K562 (cell line): Measurements from ENCODE around the gene SFXN2. TPM values are rescaled to one million over a fixed set of nuclear protein-coding genes. Genes with fewer than 3 reads are reported as not detected.

Experiments
- ATAC-seq: fragments of 200-7000 bp; cut with Tn5 transposase; 3 replicates; pipeline ENCODE4 v1.9.1; 2020; ENCODE audit warnings: moderate library complexity
- BruUV-seq: library from RNA; stranded (reverse); fragments of 400-500 nt; replicated peaks from 2 replicates; lab custom pipeline; 2021; lab: Mats Ljungman, UMichigan
- CTCF ChIA-PET: fragments of 300-600 bp; formaldehyde crosslinking; extraction: SDS; loops from one replicate; lab custom pipeline; 2021; ENCODE audit warnings: low intra/inter-chr PET ratio; lab: Yijun Ruan, JAX
- POLR2A ChIA-PET: fragments of 300-600, 350-650 bp; sonication (Branson Sonifier 250); formaldehyde crosslinking; extraction: SDS; loops from one replicate; lab custom pipeline; 2021; ENCODE audit warnings: antibody characterized with exemption, inconsistent platforms; lab: Yijun Ruan, JAX
- DNase-seq, 4 experiments: peaks; one replicate each; pipeline versions ENCODE4 v3.0.0 to v3.0.0-alpha.2; 2011 to 2018; ENCODE audit warnings: low spot score in 3 of 4, mixed read lengths in 3 of 4; ENCODE audit errors: extremely low read depth in 1 of 4
- FAIRE-seq: peaks from 2 replicates; lab custom pipeline; 2011; peaks lifted over from hg19 to GRCh38; lab: Jason Lieb, UNC
- H2AFZ ChIP-seq: 2 replicates; pipeline ENCODE4 v1.6.0; 2011; ENCODE audit warnings: low read depth, low read length, control low read depth, inconsistent platforms
- H3K27ac ChIP-seq: fragments of 200-600 bp; 3 replicates; pipeline ENCODE4 v1.8.0; 2011; ENCODE audit warnings: low read depth, mild to moderate bottlenecking, control low read depth, inconsistent platforms, low read length, moderate library complexity, mixed read lengths; ENCODE audit errors: extremely low read depth
- H3K27me3 ChIP-seq, 2 experiments: fragments of 300-600 bp in 1 of 2; 2 replicates in 1 of 2; 3 replicates in 1 of 2; pipeline versions ENCODE4 v1.6.0 to v1.8.0; 2011; ENCODE audit warnings: inconsistent platforms in 2 of 2, low read length in 2 of 2, mild to moderate bottlenecking in 1 of 2, mixed read lengths in 1 of 2, moderate library complexity in 1 of 2; ENCODE audit not compliant: control insufficient read depth in 2 of 2, insufficient read depth in 2 of 2
- H3K36me3 ChIP-seq: fragments of 300-600 bp; 3 replicates; pipeline ENCODE4 v1.8.0; 2011; ENCODE audit warnings: mild to moderate bottlenecking, low read length, inconsistent platforms; ENCODE audit not compliant: control insufficient read depth, insufficient read depth
- H3K4me1 ChIP-seq, 2 experiments: fragments of 200-600 bp in 1 of 2; replicated peaks in 1 of 2; 2 replicates in 1 of 2; 3 replicates in 1 of 2; pipeline versions ENCODE4 v1.5.1 to v1.8.0; 2011; ENCODE audit warnings: inconsistent platforms in 2 of 2, low read length in 2 of 2, mild to moderate bottlenecking in 1 of 2, mixed read lengths in 1 of 2, moderate library complexity in 1 of 2; ENCODE audit not compliant: control insufficient read depth in 2 of 2, insufficient read depth in 2 of 2
- H3K4me2 ChIP-seq: 2 replicates; pipeline ENCODE4 v1.6.1; 2011; ENCODE audit warnings: low read length, control low read depth, inconsistent platforms, mixed read lengths; ENCODE audit not compliant: insufficient read depth
- H3K4me3 ChIP-seq: fragments of 200-600 bp; sonication (generic), shearing (Covaris generic); 2 replicates; pipeline ENCODE4 v1.5.1; 2016; ENCODE audit warnings: control low read depth, inconsistent platforms
- H3K79me2 ChIP-seq: fragments of 200-600 bp; 3 replicates; pipeline ENCODE4 v1.8.0; 2011; ENCODE audit warnings: low read length, inconsistent platforms; ENCODE audit not compliant: control insufficient read depth, insufficient read depth
- H3K9ac ChIP-seq, 2 experiments: 2 replicates each; pipeline versions ENCODE4 v1.6.0 to v1.6.1; 2011; ENCODE audit warnings: low read depth in 2 of 2, low read length in 2 of 2, control low read depth in 1 of 2, inconsistent platforms in 1 of 2, mild to moderate bottlenecking in 1 of 2, mixed read lengths in 1 of 2; ENCODE audit not compliant: insufficient read depth in 1 of 2
- H3K9me1 ChIP-seq: one replicate; pipeline ENCODE4 v1.6.0; 2011; ENCODE audit warnings: inconsistent platforms, mild to moderate bottlenecking, low read length, moderate library complexity; ENCODE audit not compliant: control insufficient read depth, insufficient read depth
- H3K9me3 ChIP-seq: replicated peaks from 2 replicates; pipeline ENCODE4 v1.5.1; 2011; ENCODE audit warnings: low read depth, low read length, inconsistent platforms; ENCODE audit not compliant: control insufficient read depth, insufficient read depth
- H4K20me1 ChIP-seq: replicated peaks from 2 replicates; pipeline ENCODE4 v1.6.1; 2011; ENCODE audit warnings: low read length, inconsistent platforms, mixed read lengths; ENCODE audit not compliant: control insufficient read depth, insufficient read depth
- BCL6 ChIP-seq: fragments of 250-450 bp; sonication (Bioruptor Pico); IDR thresholded peaks from 2 replicates; pipeline ENCODE4 v1.4.0; 2020
- ETV1 ChIP-seq: fragments of 450-650 bp; conservative IDR thresholded peaks from 2 replicates; pipeline ENCODE4 v1.6.1; 2016; ENCODE audit warnings: missing genetic modification characterization, control low read depth, low read depth, missing compliant biosample characterization
- EZH2 ChIP-seq: IDR thresholded peaks from 2 replicates; pipeline ENCODE4 v1.6.1; 2012; ENCODE audit warnings: low read depth, mild to moderate bottlenecking, inconsistent platforms, low read length, borderline replicate concordance
- MEF2A ChIP-seq: IDR thresholded peaks from 2 replicates; pipeline ENCODE4 v1.6.1; 2011; ENCODE audit warnings: low read depth, mild to moderate bottlenecking, low read length, moderate library complexity; ENCODE audit not compliant: control insufficient read depth
- NFXL1 ChIP-seq: fragments of 450-650 bp; formaldehyde crosslinking; IDR thresholded peaks from 2 replicates; pipeline ENCODE4 v1.4.0; 2021; ENCODE audit warnings: mild to moderate bottlenecking
- POLR2B ChIP-seq: fragments of 450-650 bp; IDR thresholded peaks from 2 replicates; pipeline ENCODE4 v1.6.1; 2018; ENCODE audit warnings: low read depth; ENCODE audit not compliant: partially characterized antibody
- SP2 ChIP-seq: IDR thresholded peaks from 2 replicates; pipeline ENCODE4 v1.6.1; 2011; ENCODE audit warnings: mild to moderate bottlenecking, low read depth, low read length, moderate library complexity; ENCODE audit not compliant: poor library complexity, severe bottlenecking; ENCODE audit errors: extremely low read depth
- TSC22D4 ChIP-seq: fragments of 450-650 bp; IDR thresholded peaks from 2 replicates; pipeline ENCODE4 v1.6.1; 2016; ENCODE audit warnings: missing genetic modification characterization, missing biosample characterization, control low read depth
- ZNF146 ChIP-seq: IDR thresholded peaks from one replicate; pipeline ENCODE4 v1.6.1; 2018; ENCODE audit warnings: missing compliant biosample characterization; ENCODE audit not compliant: unreplicated experiment
- ZNF24 ChIP-seq: fragments of 450-650 bp; IDR thresholded peaks from 2 replicates; pipeline ENCODE4 v1.6.1; 2016
- ZNF274 ChIP-seq: IDR thresholded peaks from 2 replicates; pipeline ENCODE4 v1.6.1; 2011; ENCODE audit warnings: low read depth, mild to moderate bottlenecking, low read length, moderate library complexity, borderline replicate concordance
- ZNF316 ChIP-seq: fragments of 450-650 bp; IDR thresholded peaks from 2 replicates; pipeline ENCODE4 v1.6.1; 2016
- ZNF431 ChIP-seq: sonication (generic); formaldehyde crosslinking; IDR thresholded peaks from 2 replicates; pipeline ENCODE4 v1.8.0; 2022; ENCODE audit warnings: mild to moderate bottlenecking, missing genetic modification reagents
- ZNF436 ChIP-seq: fragments of 250-450, 450-650 bp; sonication (Bioruptor Pico); formaldehyde crosslinking; IDR thresholded peaks from 2 replicates; pipeline ENCODE4 v1.7.0; 2020; ENCODE audit warnings: mild to moderate bottlenecking
- ZNF75A ChIP-seq: fragments of 450-650 bp; formaldehyde crosslinking; IDR thresholded peaks from 2 replicates; pipeline ENCODE4 v1.4.0; 2020; ENCODE audit warnings: mild to moderate bottlenecking
- ZSCAN32 ChIP-seq: fragments of 450-650 bp; formaldehyde crosslinking; IDR thresholded peaks from 2 replicates; pipeline ENCODE4 v1.4.0; 2020; ENCODE audit warnings: mild to moderate bottlenecking, moderate library complexity
- WGBS: fragments of 100-300 bp; shearing (Covaris generic); methylation state at CpG from one replicate; pipeline ENCODE4 v1.1.6; 2016; ENCODE audit warnings: low coverage, mixed read lengths; ENCODE audit not compliant: insufficient coverage; ENCODE audit errors: missing lambda C conversion rate; 5-methylcytosine and 5-hydroxymethylcytosine counted together
- in situ Hi-C: fragments of 300-500 bp; cut with MboI; formaldehyde crosslinking; loops from 4 replicates; pipeline ENCODE4 v1.15.0; 2018; ENCODE audit warnings: inconsistent platforms, mixed read lengths
- intact Hi-C: fragments of 100-400 bp; cut with micrococcal nuclease; formaldehyde crosslinking; loops from 2 replicates; pipeline ENCODE4 v1.14.2; 2022
- polyA plus RNA-seq, 8 experiments: library from polyadenylated mRNA; depleted of rRNA in 4 of 8; stranded (reverse) in 5 of 8; unstranded in 3 of 8; fragments of >200 nt; fragmentation: Nextera tagmentation in 2 of 8; fragmentation: Illumina TruSeq in 1 of 8; extraction: Ambion mirVana in 2 of 8; extraction: Trizol in 1 of 8; gene quantifications; 2 replicates each; pipeline versions ENCODE4 v1.2.1 to v1.2.3, GENCODE V29; 2011 to 2014; ENCODE audit warnings: inconsistent platforms in 1 of 8, missing spikeins in 1 of 8
- total RNA-seq, 7 experiments: library from RNA; depleted of rRNA in 6 of 7; stranded (reverse); fragments of >200 nt in 6 of 7; fragmentation: Illumina TruSeq in 2 of 7; extraction: Trizol in 2 of 7; gene quantifications; 2 replicates each; pipeline versions ENCODE4 v1.2.1 to v1.2.3, GENCODE V29; 2011 to 2021; ENCODE audit warnings: low replicate concordance in 1 of 7
- TF ChIP-seq, protein P1 (sequence below): fragments of 250-450 bp; sonication (Bioruptor Pico); IDR thresholded peaks from 2 replicates; pipeline ENCODE4 v1.4.0; 2020; ENCODE audit warnings: mild to moderate bottlenecking
- TF ChIP-seq, protein P2 (sequence below): fragments of 250-450 bp; sonication (Bioruptor Pico); IDR thresholded peaks from 2 replicates; pipeline ENCODE4 v1.5.1; 2021; ENCODE audit warnings: mild to moderate bottlenecking
- TF ChIP-seq, protein P3 (sequence below), 2 experiments: IDR thresholded peaks; 2 replicates each; pipeline ENCODE4 v1.6.1; 2012; ENCODE audit warnings: improper control_type of control experiment in 2 of 2, low read depth in 2 of 2, low read length in 2 of 2, borderline replicate concordance in 1 of 2

SFXN2 gene
- total and polyA plus RNA-seq, 9 of the 15 experiments (the other 6 are each of a cell fraction or from before 2014, with no cell fraction given), result 7.3 to 23.8 (median 15.7) TPM

DNA sequence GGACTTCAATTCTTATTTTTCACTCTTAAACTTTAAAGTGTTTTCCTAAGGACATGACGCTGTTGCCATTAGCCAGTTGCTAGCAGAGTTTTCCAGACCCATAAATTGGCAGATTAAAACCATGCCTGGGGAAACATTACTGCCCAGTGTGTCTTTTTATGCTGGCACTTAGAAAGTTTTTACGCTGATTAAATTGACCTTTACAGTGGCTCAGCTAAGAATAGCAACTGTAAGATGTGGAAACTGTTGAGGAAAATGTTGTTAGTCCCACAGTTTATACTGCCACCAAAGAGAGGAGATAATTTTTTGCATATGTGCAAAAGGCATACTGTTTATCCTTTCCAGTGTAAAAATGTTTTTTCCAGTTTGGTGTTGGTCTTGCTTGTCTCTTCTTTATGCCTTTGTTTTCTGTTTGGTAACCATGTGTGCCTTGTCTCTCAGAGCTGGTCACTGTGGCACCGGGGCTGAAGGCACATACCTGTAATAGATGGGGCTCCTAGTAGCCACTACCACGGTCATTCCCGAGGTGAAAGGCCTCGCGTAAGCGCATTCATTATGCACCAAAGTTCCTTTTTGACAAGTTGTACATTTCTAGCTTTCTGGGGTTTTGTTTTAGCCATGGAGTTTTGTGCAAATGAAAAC, 77.4 kb downstream of the SFXN2 start:
- Histone ChIP-seq H3K4me2 (no peak overlapping the region), H4K20me1 (no peaks in the 10 kb centered on the region), H3K9ac (no peak overlapping the region), H3K27me3 (no peaks in the 10 kb centered on the region), H3K9me1 (no peaks in the 10 kb centered on the region), H3K36me3 (no peaks in the 10 kb centered on the region), H3K4me3 (no peak overlapping the region), H3K79me2 (no peaks in the 10 kb centered on the region), H3K27ac (no peak overlapping the region), H2AFZ (no peak overlapping the region), H3K4me1 (peaks cover 2% of the 10 kb centered on the region in 2 experiments; a peak in 3 of 5 replicates), H3K9me3 (no peaks in the 10 kb centered on the region)
- ChIA-PET CTCF (no interaction called here), POLR2A (no interaction called here)
- DNase-seq, result no peak
- ATAC-seq, result no peak
- WGBS, result 86% methylated on average over 8 of the region's 8 CpGs
- no peak for FAIRE-seq
- intact Hi-C loops (no loop called here), in situ Hi-C loops (no loop called here)
- no TSS peak for BruUV-seq
- no peak for TF ChIP-seq ZNF431 (CRISPR knock-in tag)
- TF ChIP-seq NFXL1 (CRISPR knock-in tag), result no peak
- no peak for TF ChIP-seq ZNF75A (CRISPR knock-in tag)
- TF ChIP-seq, protein P1, sequence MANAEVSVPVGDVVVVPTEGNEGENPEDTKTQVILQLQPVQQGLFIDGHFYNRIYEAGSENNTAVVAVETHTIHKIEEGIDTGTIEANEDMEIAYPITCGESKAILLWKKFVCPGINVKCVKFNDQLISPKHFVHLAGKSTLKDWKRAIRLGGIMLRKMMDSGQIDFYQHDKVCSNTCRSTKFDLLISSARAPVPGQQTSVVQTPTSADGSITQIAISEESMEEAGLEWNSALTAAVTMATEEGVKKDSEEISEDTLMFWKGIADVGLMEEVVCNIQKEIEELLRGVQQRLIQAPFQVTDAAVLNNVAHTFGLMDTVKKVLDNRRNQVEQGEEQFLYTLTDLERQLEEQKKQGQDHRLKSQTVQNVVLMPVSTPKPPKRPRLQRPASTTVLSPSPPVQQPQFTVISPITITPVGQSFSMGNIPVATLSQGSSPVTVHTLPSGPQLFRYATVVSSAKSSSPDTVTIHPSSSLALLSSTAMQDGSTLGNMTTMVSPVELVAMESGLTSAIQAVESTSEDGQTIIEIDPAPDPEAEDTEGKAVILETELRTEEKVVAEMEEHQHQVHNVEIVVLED (CRISPR knock-in tag), result no peak
- no peak for TF ChIP-seq SP2
- TF ChIP-seq ZNF316, result no peak
- no peak for TF ChIP-seq ZNF436
- TF ChIP-seq, protein P2, sequence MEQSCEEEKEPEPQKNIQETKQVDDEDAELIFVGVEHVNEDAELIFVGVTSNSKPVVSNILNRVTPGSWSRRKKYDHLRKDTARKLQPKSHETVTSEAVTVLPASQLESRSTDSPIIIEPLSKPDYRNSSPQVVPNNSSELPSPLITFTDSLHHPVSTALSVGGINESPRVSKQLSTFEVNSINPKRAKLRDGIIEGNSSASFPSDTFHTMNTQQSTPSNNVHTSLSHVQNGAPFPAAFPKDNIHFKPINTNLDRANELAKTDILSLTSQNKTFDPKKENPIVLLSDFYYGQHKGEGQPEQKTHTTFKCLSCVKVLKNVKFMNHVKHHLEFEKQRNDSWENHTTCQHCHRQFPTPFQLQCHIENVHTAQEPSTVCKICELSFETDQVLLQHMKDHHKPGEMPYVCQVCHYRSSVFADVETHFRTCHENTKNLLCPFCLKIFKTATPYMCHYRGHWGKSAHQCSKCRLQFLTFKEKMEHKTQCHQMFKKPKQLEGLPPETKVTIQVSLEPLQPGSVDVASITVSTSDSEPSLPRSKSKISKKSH (CRISPR knock-in tag), result no peak
- no peak for TF ChIP-seq ZNF146 (CRISPR knock-in tag)
- no peak for TF ChIP-seq ZNF274
- TF ChIP-seq POLR2B, result no peak
- TF ChIP-seq ETV1 (tag), result no peak
- TF ChIP-seq, protein P3, sequence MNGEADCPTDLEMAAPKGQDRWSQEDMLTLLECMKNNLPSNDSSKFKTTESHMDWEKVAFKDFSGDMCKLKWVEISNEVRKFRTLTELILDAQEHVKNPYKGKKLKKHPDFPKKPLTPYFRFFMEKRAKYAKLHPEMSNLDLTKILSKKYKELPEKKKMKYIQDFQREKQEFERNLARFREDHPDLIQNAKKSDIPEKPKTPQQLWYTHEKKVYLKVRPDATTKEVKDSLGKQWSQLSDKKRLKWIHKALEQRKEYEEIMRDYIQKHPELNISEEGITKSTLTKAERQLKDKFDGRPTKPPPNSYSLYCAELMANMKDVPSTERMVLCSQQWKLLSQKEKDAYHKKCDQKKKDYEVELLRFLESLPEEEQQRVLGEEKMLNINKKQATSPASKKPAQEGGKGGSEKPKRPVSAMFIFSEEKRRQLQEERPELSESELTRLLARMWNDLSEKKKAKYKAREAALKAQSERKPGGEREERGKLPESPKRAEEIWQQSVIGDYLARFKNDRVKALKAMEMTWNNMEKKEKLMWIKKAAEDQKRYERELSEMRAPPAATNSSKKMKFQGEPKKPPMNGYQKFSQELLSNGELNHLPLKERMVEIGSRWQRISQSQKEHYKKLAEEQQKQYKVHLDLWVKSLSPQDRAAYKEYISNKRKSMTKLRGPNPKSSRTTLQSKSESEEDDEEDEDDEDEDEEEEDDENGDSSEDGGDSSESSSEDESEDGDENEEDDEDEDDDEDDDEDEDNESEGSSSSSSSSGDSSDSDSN (IDR thresholded peaks at IDR 0.05; ENCODE audit: borderline replicate concordance in 1 of 2, low read depth in 2 of 2, low read length in 2 of 2), result no peak
- no peak for TF ChIP-seq TSC22D4 (tag)
- no peak for TF ChIP-seq MEF2A
- no peak for TF ChIP-seq BCL6 (CRISPR knock-in tag)
- TF ChIP-seq ZSCAN32 (CRISPR knock-in tag), result no peak
- TF ChIP-seq ZNF24, result no peak
- TF ChIP-seq EZH2, result no peak
